ENCODE results near the gene KRTAP5-5.
"Not testable (repeated sequence)": the region's sequence is repeated elsewhere in the genome, so short reads cannot be mapped to it uniquely, and the experiment has no call there.

The KRTAP5-5 gene

GRCh38 chr11:1592628-1593027, 36.9 kb upstream of the KRTAP5-5 start:
- no peak overlapping the region for H3K4me3 ChIP-seq (ENCODE audit: low read depth, low read length)
- ChIA-PET POLR2A (interaction anchor here (0.7 kb wide), 1 partner anchor 357 kb away, joined by 3 read pairs; no protein-coding TSS in a partner anchor), CTCF (interaction anchor here (0.8 to 10.7 kb wide), 3 partner anchors 18 to 60 kb away, joined by 3 to 103 read pairs (median 49); no protein-coding TSS in a partner anchor)
- TF ChIP-seq CTCF (IDR thresholded peaks at IDR 0.05; ENCODE audit: insufficient read depth, low read length, missing control alignments), result no peak
- DNase-seq (ENCODE audit: low read depth, low spot score), result no peak

- CTCF ChIA-PET, result interaction anchor here (0.7 to 10.7 kb wide), 19 partner anchors 7 to 555 kb away, joined by 3 to 103 read pairs (median 7); partner anchors contain the start of gene KRTAP5-1
- DNase-seq (ENCODE audit: low read depth, low spot score); POLR2A ChIA-PET; H3K4me3 ChIP-seq (ENCODE audit: low read depth, low read length): not testable (repeated sequence)
Measured at GRCh38 chr11:1595994-1596575, 33.5 kb upstream of the KRTAP5-5 start.

GRCh38 chr11:1596576-1597121, 32.9 kb upstream of the KRTAP5-5 start:
- POLR2A ChIA-PET; DNase-seq (ENCODE audit: low read depth, low spot score); H3K4me3 ChIP-seq (ENCODE audit: low read depth, low read length): not testable (repeated sequence)
- CTCF ChIA-PET, result interaction anchor here (0.9 to 10.7 kb wide), 13 partner anchors 8 to 405 kb away, joined by 3 to 103 read pairs (median 15); partner anchors contain the start of gene KRTAP5-1

GRCh38 chr11:1597331-1597993, 32.1 kb upstream of the KRTAP5-5 start:
- DNase-seq (ENCODE audit: low read depth, low spot score), result no peak
- ChIA-PET CTCF (interaction anchor here (0.6 to 10.7 kb wide), 15 partner anchors 8 to 469 kb away, joined by 3 to 103 read pairs (median 4); partner anchors contain the start of gene KRTAP5-1), POLR2A (no interaction called here)
- TF ChIP-seq CTCF (IDR thresholded peaks at IDR 0.05; ENCODE audit: insufficient read depth, low read length, missing control alignments), result no peak
- no peak overlapping the region for H3K4me3 ChIP-seq (ENCODE audit: low read depth, low read length)

- H3K4me3 ChIP-seq (ENCODE audit: low read depth, low read length), result no peak within 1 kb of the TSS
- CTCF ChIA-PET, result interaction anchor here (0.6 to 10.7 kb wide), 11 partner anchors 9 to 470 kb away, joined by 3 to 103 read pairs (median 4); no protein-coding TSS in a partner anchor
- DNase-seq (ENCODE audit: low read depth, low spot score), result no peak
- no peak for TF ChIP-seq CTCF (IDR thresholded peaks at IDR 0.05; ENCODE audit: insufficient read depth, low read length, missing control alignments)
- POLR2A ChIA-PET, result no interaction called here
Measured at GRCh38 chr11:1597994-1598380, 31.6 kb upstream of the KRTAP5-5 start, which contains the start of gene KRTAP5-2. KRTAP5-2 (minus strand) TSS chr11:1598294; CDS start chr11:1598250, 44 bp downstream.

- DNase-seq (ENCODE audit: low read depth, low spot score); H3K4me3 ChIP-seq (ENCODE audit: low read depth, low read length); POLR2A ChIA-PET: not testable (repeated sequence)
- CTCF ChIA-PET, result interaction anchor here (0.6 to 7.8 kb wide), 4 partner anchors 20 to 470 kb away, joined by 3 to 49 read pairs (median 4); no protein-coding TSS in a partner anchor
Measured at GRCh38 chr11:1598406-1598805, 31.2 kb upstream of the KRTAP5-5 start.

GRCh38 chr11:1598816-1599215, 30.8 kb upstream of the KRTAP5-5 start:
- DNase-seq (ENCODE audit: low read depth, low spot score), result no peak
- no peak overlapping the region for H3K4me3 ChIP-seq (ENCODE audit: low read depth, low read length)
- ChIA-PET POLR2A (no interaction called here), CTCF (interaction anchor here (0.9 to 7.8 kb wide), 3 partner anchors 20 to 52 kb away, joined by 3 to 49 read pairs (median 5); no protein-coding TSS in a partner anchor)
- no peak for TF ChIP-seq CTCF (IDR thresholded peaks at IDR 0.05; ENCODE audit: insufficient read depth, low read length, missing control alignments)

Data from AG04449 (cell line).